Transverse colon (tissue), 4 donors: ENCODE measurements around the gene ATG16L1. TPM values are rescaled to one million over a fixed set of nuclear protein-coding genes. Genes with fewer than 3 reads are reported as not detected.

ENCODE experiments used
- DNase-seq: peaks from one replicate; pipeline ENCODE4 v3.0.0-alpha.2; 2019
- H3K27ac ChIP-seq, 4 donors: fragments of 200-600 bp; sonication (generic); 2 replicates each; pipeline ENCODE4 v1.5.1; 2016 to 2018; ENCODE audit warnings: inconsistent platforms in 4 of 4
- H3K27me3 ChIP-seq: fragments of 200-600 bp; sonication (generic); 2 replicates; pipeline ENCODE4 v1.5.1; 2017; ENCODE audit warnings: inconsistent platforms
- H3K36me3 ChIP-seq, 4 donors: fragments of 200-600 bp; sonication (generic); 2 replicates each; pipeline ENCODE4 v1.5.1; 2017 to 2019; ENCODE audit warnings: inconsistent platforms in 4 of 4
- H3K4me1 ChIP-seq, 4 donors: fragments of 200-600 bp; sonication (generic); 2 replicates each; pipeline ENCODE4 v1.5.1; 2017 to 2020; ENCODE audit warnings: inconsistent platforms in 4 of 4
- H3K4me3 ChIP-seq, 4 donors: fragments of 200-600 bp; sonication (generic); 1 replicate in 1 of 4; 2 replicates in 3 of 4; pipeline versions ENCODE4 v1.5.1 to v1.6.1; 2017 to 2019; ENCODE audit warnings: inconsistent platforms in 4 of 4
- H3K9me3 ChIP-seq, 2 donors: fragments of 200-600 bp; sonication (generic); 2 replicates each; pipeline ENCODE4 v1.5.1; 2017 to 2019; ENCODE audit warnings: inconsistent platforms in 2 of 2
- EP300 ChIP-seq: sonication (generic); formaldehyde crosslinking; IDR thresholded peaks from one replicate; pipeline ENCODE4 v1.6.1; 2017; ENCODE audit warnings: antibody characterized with exemption, low read depth
- POLR2A ChIP-seq: fragments of 450-650 bp; IDR thresholded peaks from one replicate; pipeline ENCODE4 v1.6.1; 2016; ENCODE audit warnings: antibody characterized with exemption, mild to moderate bottlenecking, moderate library complexity
- POLR2AphosphoS5 ChIP-seq, 3 donors: sonication (generic); formaldehyde crosslinking; IDR thresholded peaks; one replicate each; pipeline ENCODE4 v1.6.1; 2016; ENCODE audit warnings: antibody characterized with exemption in 3 of 3
- WGBS, 2 donors: methylation state at CpG; one replicate each; pipeline ENCODE4 v1.1.5; 2018; ENCODE audit warnings: low coverage in 1 of 2; 5-methylcytosine and 5-hydroxymethylcytosine counted together
- in situ Hi-C, 4 donors: fragments of 200-750 bp; cut with MboI; loops; one replicate each; pipeline versions ENCODE4 v1.15.0 to v1.15.1; 2017; ENCODE audit warnings: low sequenced_read_pairs in 3 of 4, low pct_ligation_motif_present in 1 of 4, low pct_unique_long_range_greater_than_20kb in 1 of 4
- intact Hi-C: fragments of 100-400 bp; cut with DNase I; formaldehyde crosslinking; loops from one replicate; pipeline ENCODE4 v1.15.1; 2023; ENCODE audit warnings: low total_unique reads
- total RNA-seq, 4 donors: library from RNA; depleted of rRNA; stranded (reverse); fragments of >200 nt; gene quantifications; one replicate each; pipeline ENCODE4 v1.1.0, GENCODE V29; 2016
- TF ChIP-seq, protein P1 (sequence below), 5 experiments: fragments of 200-600 bp in 3 of 5; fragments of 450-650 bp in 2 of 5; sonication (generic) in 3 of 5; IDR thresholded peaks; 1 replicate in 2 of 5; 2 replicates in 3 of 5; pipeline ENCODE4 v1.5.1; 2016 to 2017; ENCODE audit warnings: antibody characterized with exemption in 5 of 5, inconsistent platforms in 3 of 5, mild to moderate bottlenecking in 2 of 5, moderate library complexity in 1 of 5

The ATG16L1 gene
- total RNA-seq, 4 donors from 2014 or later: 10.1 to 101 (median 50.3) TPM

DNA sequence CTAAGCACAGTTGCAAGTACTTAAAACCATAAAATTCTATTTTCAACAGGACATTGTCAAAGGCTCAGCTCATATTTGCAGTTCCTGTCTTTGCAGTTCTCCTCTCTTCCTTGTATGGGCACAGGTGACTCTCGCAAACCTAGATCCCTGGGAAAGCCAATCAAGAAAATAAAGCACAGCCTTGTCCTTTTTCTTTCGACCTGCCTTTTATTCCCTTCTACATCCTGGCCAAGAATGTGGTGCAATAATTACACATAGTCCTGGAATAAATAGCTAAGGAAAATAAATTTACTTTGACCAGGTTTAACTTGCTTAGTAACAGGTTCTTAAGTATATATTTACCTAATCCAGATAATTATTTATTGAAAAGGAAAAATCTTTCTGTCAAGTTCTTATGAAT is 20.2 kb downstream of the ATG16L1 start:
- intact Hi-C loops: loop anchor here (10.0 kb wide), 1 partner anchor 183 kb away; no protein-coding TSS in a partner anchor
- Histone ChIP-seq H3K36me3 (peaks cover 0 to 66% (median 29%) of the 10 kb centered on the region in 4 donors), H3K4me1 (no peaks in the 10 kb centered on the region), H3K27ac (peak overlapping the region in 1 of 4 donors; percentile 33), H3K9me3 (no peaks in the 10 kb centered on the region), H3K27me3 (no peaks in the 10 kb centered on the region), H3K4me3 (no peak overlapping the region)
- 71 to 73% methylated on average over 2 of the region's 2 CpGs for WGBS, 2 donors
- TF ChIP-seq POLR2A (no peak), POLR2AphosphoS5 (IDR thresholded peaks at IDR 0.05) (no peak)
- TF ChIP-seq, protein P1, sequence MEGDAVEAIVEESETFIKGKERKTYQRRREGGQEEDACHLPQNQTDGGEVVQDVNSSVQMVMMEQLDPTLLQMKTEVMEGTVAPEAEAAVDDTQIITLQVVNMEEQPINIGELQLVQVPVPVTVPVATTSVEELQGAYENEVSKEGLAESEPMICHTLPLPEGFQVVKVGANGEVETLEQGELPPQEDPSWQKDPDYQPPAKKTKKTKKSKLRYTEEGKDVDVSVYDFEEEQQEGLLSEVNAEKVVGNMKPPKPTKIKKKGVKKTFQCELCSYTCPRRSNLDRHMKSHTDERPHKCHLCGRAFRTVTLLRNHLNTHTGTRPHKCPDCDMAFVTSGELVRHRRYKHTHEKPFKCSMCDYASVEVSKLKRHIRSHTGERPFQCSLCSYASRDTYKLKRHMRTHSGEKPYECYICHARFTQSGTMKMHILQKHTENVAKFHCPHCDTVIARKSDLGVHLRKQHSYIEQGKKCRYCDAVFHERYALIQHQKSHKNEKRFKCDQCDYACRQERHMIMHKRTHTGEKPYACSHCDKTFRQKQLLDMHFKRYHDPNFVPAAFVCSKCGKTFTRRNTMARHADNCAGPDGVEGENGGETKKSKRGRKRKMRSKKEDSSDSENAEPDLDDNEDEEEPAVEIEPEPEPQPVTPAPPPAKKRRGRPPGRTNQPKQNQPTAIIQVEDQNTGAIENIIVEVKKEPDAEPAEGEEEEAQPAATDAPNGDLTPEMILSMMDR (IDR thresholded peaks at IDR 0.05): no peak
- DNase-seq: no peak
- in situ Hi-C loops: loop anchor here in 3 of 4 donors (25.0 kb wide), 1 partner anchor 409 kb away; the partner anchor contains the start of gene SNORC (in 3 of the 3)

DNA sequence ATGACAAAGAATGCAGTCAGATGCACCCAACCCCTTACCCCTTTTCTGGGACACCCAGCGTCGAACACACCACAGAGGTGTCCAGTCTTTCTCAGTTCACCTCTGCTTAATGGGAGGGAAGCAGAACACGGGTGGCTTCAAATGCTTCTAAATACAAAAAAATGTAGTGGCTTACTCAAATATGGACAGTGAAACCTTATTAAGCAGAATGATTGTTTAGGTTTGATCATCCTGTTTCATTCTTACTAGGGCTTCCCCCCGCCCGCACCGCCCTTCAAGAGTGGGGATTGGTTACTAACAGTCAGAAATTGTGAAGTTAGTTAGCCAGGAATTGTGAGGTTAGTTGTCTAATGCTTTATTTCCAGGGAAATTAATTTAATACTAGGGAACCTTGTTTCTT is 21.6 kb downstream of the ATG16L1 start:
- H3K4me3 ChIP-seq: no peak overlapping the region

DNA sequence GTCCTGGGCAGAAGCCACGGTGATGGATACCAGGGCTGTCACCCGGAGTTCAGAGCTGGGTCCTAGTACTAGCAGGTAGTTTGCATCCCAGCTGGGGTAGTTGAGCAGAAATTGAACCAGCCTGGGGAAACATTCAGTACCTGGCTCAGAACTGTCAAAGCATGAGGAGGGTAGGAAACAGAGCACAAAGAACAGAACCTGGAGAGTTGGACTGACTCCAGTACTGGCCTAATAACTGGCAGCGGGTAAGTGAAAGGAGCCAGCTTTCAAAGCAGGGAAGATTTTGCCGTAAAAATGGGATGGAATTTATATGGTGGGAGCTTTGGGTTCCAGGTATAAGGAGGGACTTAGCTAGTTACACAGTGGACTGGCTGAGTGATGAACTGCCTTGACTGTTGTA is 23.8 kb downstream of the ATG16L1 start:
- H3K4me1 ChIP-seq: peaks cover 0 to 3% (median 0%) of the 10 kb centered on the region in 4 donors
- no peaks in the 10 kb centered on the region for H3K9me3 ChIP-seq
- peaks cover 0 to 77% (median 35%) of the 10 kb centered on the region in 4 donors for H3K36me3 ChIP-seq
- H3K4me3 ChIP-seq: no peak overlapping the region
- no peak for DNase-seq
- in situ Hi-C loops: loop anchor here in 1 of 4 donors (25.0 kb wide), 1 partner anchor 162 kb away; no protein-coding TSS in a partner anchor
- intact Hi-C loops: loop anchor here (10.0 kb wide), 1 partner anchor 180 kb away; no protein-coding TSS in a partner anchor
- 98 to 100% methylated on average over 1 to 4 of the region's 4 CpGs for WGBS, 2 donors
- H3K27me3 ChIP-seq: no peaks in the 10 kb centered on the region
- H3K27ac ChIP-seq: no peak overlapping the region
- TF ChIP-seq POLR2A: no peak
- TF ChIP-seq EP300: no peak
- TF ChIP-seq, protein P1 (IDR thresholded peaks at IDR 0.05): no peak
- no peak for TF ChIP-seq POLR2AphosphoS5 (IDR thresholded peaks at IDR 0.05)

More for the DNA sequence above, 21.6 kb downstream of the ATG16L1 start:
- 80 to 86% methylated on average over 2 to 6 of the region's 6 CpGs for WGBS, 2 donors
- Histone ChIP-seq H3K9me3 (no peaks in the 10 kb centered on the region), H3K36me3 (peaks cover 0 to 70% (median 31%) of the 10 kb centered on the region in 4 donors), H3K27me3 (no peaks in the 10 kb centered on the region), H3K27ac (no peak overlapping the region), H3K4me1 (no peaks in the 10 kb centered on the region)
- in situ Hi-C loops: loop anchor here in 3 of 4 donors (25.0 kb wide), 1 partner anchor 411 kb away; the partner anchor contains the start of gene SNORC (in 3 of the 3)
- DNase-seq: no peak
- TF ChIP-seq EP300 (no peak), POLR2A (no peak)
- TF ChIP-seq, protein P1 (IDR thresholded peaks at IDR 0.05): no peak
- intact Hi-C loops: loop anchor here (10.0 kb wide), 1 partner anchor 182 kb away; no protein-coding TSS in a partner anchor

DNA sequence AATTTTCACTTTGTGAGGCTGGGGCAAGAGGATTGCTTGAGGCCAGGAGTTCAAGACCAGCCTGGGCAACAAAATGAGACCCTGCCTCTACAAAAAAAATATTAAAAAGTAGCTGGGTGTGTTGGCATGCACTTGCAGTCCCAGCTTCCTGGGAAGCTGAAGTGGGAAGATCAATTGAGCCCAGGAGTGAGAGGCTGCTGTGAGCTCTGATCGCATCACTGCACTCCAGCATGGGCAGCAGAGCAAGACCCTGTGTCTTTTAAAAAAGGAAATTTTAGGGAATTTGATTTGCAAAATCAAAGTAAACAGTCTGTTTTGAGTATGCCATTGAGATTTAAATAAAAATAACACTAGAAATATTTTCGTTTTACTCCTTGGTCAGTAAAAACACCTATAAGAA is 27.4 kb downstream of the ATG16L1 start:
- Histone ChIP-seq H3K27me3 (no peaks in the 10 kb centered on the region), H3K36me3 (peaks cover 0 to 85% (median 37%) of the 10 kb centered on the region in 4 donors), H3K4me3 (no peak overlapping the region), H3K4me1 (peaks cover 0 to 8% (median 0%) of the 10 kb centered on the region in 4 donors), H3K9me3 (no peaks in the 10 kb centered on the region), H3K27ac (no peak overlapping the region)
- intact Hi-C loops: loop anchor here (10.0 kb wide), 1 partner anchor 176 kb away; no protein-coding TSS in a partner anchor
- no peak for DNase-seq
- in situ Hi-C loops: loop anchor here in 1 of 4 donors (25.0 kb wide), 1 partner anchor 158 kb away; no protein-coding TSS in a partner anchor
- WGBS, 2 donors: 85 to 93% methylated on average over 2 of the region's 2 CpGs
- no peak for TF ChIP-seq EP300
- TF ChIP-seq, protein P1 (IDR thresholded peaks at IDR 0.05): no peak
- no peak for TF ChIP-seq POLR2AphosphoS5 (IDR thresholded peaks at IDR 0.05)
- TF ChIP-seq POLR2A: no peak
